ENCODE measurements around the gene CYP4F22.

Gene CYP4F22

GRCh38 chr19:15562861-15563260 lies 54.5 kb downstream of the CYP4F22 start:
- peak; percentile 43 for DNase-seq (ENCODE audit: low read depth)
- TF ChIP-seq CTCF (conservative IDR thresholded peaks at IDR 0.05; ENCODE audit: low read length) = no peak
- H3K4me3 ChIP-seq (ENCODE audit: low read length) = no peak overlapping the region

- DNase-seq (ENCODE audit: low read depth) = no peak
- no peak for TF ChIP-seq CTCF (conservative IDR thresholded peaks at IDR 0.05; ENCODE audit: low read length)
- no peak overlapping the region for H3K4me3 ChIP-seq (ENCODE audit: low read length)
Observed at GRCh38 chr19:15563325-15563794, 55.0 kb downstream of the CYP4F22 start.

- no peak for DNase-seq (ENCODE audit: low read depth)
- TF ChIP-seq CTCF (conservative IDR thresholded peaks at IDR 0.05; ENCODE audit: low read length) = no peak
- no peak overlapping the region for H3K4me3 ChIP-seq (ENCODE audit: low read length)
Observed at GRCh38 chr19:15563931-15564330, 55.6 kb downstream of the CYP4F22 start.

- H3K4me3 ChIP-seq (ENCODE audit: low read length) = no peak overlapping the region
- TF ChIP-seq CTCF (conservative IDR thresholded peaks at IDR 0.05; ENCODE audit: low read length) = no peak
- no peak for DNase-seq (ENCODE audit: low read depth)
Observed at GRCh38 chr19:15564534-15565168, 56.3 kb downstream of the CYP4F22 start.

GRCh38 chr19:15570420-15570819 lies 62.1 kb downstream of the CYP4F22 start:
- no peak overlapping the region for H3K4me3 ChIP-seq (ENCODE audit: low read length)
- no peak for TF ChIP-seq CTCF (conservative IDR thresholded peaks at IDR 0.05; ENCODE audit: low read length)
- DNase-seq (ENCODE audit: low read depth) = no peak

GRCh38 chr19:15575406-15575805 lies 67.1 kb downstream of the CYP4F22 start:
- no peak overlapping the region for H3K4me3 ChIP-seq (ENCODE audit: low read length)
- TF ChIP-seq CTCF (conservative IDR thresholded peaks at IDR 0.05; ENCODE audit: low read length) = no peak
- no peak for DNase-seq (ENCODE audit: low read depth)

- no peak for DNase-seq (ENCODE audit: low read depth)
- H3K4me3 ChIP-seq (ENCODE audit: low read length) = no peak overlapping the region
- TF ChIP-seq CTCF (conservative IDR thresholded peaks at IDR 0.05; ENCODE audit: low read length) = no peak
Observed at GRCh38 chr19:15576526-15577156, 68.3 kb downstream of the CYP4F22 start.

Data from AG10803 (cell line).